Prostate gland (tissue), 2 donors: ENCODE data around the gene HLA-DQA1. TPM values are rescaled to one million over a fixed set of nuclear protein-coding genes. Genes with fewer than 3 reads are reported as not detected.

Experiments
- DNase-seq: peaks from one replicate; pipeline ENCODE4 v3.0.0-alpha.2; 2019; ENCODE audit warnings: low spot score
- H3K27ac ChIP-seq, 2 donors: fragments of 200-600 bp; sonication (generic); 2 replicates each; pipeline ENCODE4 v1.5.1; 2017 to 2019
- H3K27me3 ChIP-seq: fragments of 200-600 bp; sonication (generic); replicated peaks from 2 replicates; pipeline ENCODE4 v1.5.1; 2019; ENCODE audit not compliant: insufficient read depth
- H3K36me3 ChIP-seq, 2 donors: fragments of 200-600 bp; sonication (generic); 1 replicate in 1 of 2; 2 replicates in 1 of 2; pipeline versions ENCODE4 v1.5.1 to v1.8.1; 2017 to 2019
- H3K4me1 ChIP-seq: fragments of 200-600 bp; sonication (generic); replicated peaks from 2 replicates; pipeline ENCODE4 v1.5.1; 2019
- H3K4me3 ChIP-seq, 2 donors: fragments of 200-600 bp; sonication (generic); 2 replicates each; pipeline ENCODE4 v1.5.1; 2017 to 2019
- H3K9me3 ChIP-seq: fragments of 200-600 bp; sonication (generic); 2 replicates; pipeline ENCODE4 v1.5.1; 2017
- POLR2A ChIP-seq: fragments of 450-650 bp; IDR thresholded peaks from one replicate; pipeline ENCODE4 v1.6.1; 2016; ENCODE audit warnings: antibody characterized with exemption, mild to moderate bottlenecking
- POLR2AphosphoS5 ChIP-seq: sonication (generic); formaldehyde crosslinking; IDR thresholded peaks from one replicate; pipeline ENCODE4 v1.6.1; 2017; ENCODE audit warnings: antibody characterized with exemption
- WGBS: methylation state at CpG from one replicate; pipeline ENCODE4 v1.1.5; 2018; 5-methylcytosine and 5-hydroxymethylcytosine counted together
- intact Hi-C: fragments of 100-400 bp; cut with DNase I; formaldehyde crosslinking; loops from one replicate; pipeline ENCODE4 v1.14.2; 2022
- total RNA-seq, 2 donors: library from RNA; depleted of rRNA; stranded (reverse); fragments of >200 nt; gene quantifications; one replicate each; pipeline ENCODE4 v1.1.0, GENCODE V29; 2016
- TF ChIP-seq, protein P1 (sequence below), 4 experiments: fragments of 200-600 bp in 2 of 4; fragments of 450-650 bp in 2 of 4; sonication (generic) in 2 of 4; IDR thresholded peaks; 1 replicate in 3 of 4; 2 replicates in 1 of 4; pipeline ENCODE4 v1.5.1; 2016 to 2019; ENCODE audit warnings: antibody characterized with exemption in 4 of 4, mild to moderate bottlenecking in 2 of 4, moderate library complexity in 2 of 4

Gene HLA-DQA1
- total RNA-seq, 2 donors from 2014 or later = 2.4 to 3.7 TPM

DNA sequence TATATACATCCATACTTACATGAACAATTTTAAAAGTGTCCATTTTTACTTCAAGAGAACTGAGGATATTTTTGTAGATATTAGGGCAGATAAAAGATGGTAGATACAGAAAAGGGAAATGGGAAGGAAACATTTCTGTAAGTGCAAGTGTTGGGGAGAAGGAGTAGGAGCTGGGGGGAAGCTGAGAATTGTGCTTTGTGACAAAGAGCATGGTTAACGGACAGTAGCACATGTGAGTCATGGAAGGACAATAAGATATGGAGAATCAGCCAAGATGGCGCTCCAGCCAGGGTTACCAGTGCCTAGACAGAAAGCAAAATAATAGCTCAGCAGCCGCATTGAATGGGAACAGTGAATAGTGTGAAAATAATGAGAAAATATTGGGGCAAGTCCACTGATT is 34.8 kb upstream of the HLA-DQA1 start:
- 54% methylated on average over 3 of the region's 3 CpGs for WGBS
- intact Hi-C loops = no loop called here
- Histone ChIP-seq H3K4me1 (no peaks in the 10 kb centered on the region), H3K9me3 (no peaks in the 10 kb centered on the region), H3K4me3 (no peak overlapping the region), H3K27ac (no peak overlapping the region), H3K27me3 (no peaks in the 10 kb centered on the region), H3K36me3 (no peaks in the 10 kb centered on the region)
- no peak for TF ChIP-seq POLR2A
- TF ChIP-seq, protein P1, sequence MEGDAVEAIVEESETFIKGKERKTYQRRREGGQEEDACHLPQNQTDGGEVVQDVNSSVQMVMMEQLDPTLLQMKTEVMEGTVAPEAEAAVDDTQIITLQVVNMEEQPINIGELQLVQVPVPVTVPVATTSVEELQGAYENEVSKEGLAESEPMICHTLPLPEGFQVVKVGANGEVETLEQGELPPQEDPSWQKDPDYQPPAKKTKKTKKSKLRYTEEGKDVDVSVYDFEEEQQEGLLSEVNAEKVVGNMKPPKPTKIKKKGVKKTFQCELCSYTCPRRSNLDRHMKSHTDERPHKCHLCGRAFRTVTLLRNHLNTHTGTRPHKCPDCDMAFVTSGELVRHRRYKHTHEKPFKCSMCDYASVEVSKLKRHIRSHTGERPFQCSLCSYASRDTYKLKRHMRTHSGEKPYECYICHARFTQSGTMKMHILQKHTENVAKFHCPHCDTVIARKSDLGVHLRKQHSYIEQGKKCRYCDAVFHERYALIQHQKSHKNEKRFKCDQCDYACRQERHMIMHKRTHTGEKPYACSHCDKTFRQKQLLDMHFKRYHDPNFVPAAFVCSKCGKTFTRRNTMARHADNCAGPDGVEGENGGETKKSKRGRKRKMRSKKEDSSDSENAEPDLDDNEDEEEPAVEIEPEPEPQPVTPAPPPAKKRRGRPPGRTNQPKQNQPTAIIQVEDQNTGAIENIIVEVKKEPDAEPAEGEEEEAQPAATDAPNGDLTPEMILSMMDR (IDR thresholded peaks at IDR 0.05) = no peak
- TF ChIP-seq POLR2AphosphoS5 = no peak
- no peak for DNase-seq

DNA sequence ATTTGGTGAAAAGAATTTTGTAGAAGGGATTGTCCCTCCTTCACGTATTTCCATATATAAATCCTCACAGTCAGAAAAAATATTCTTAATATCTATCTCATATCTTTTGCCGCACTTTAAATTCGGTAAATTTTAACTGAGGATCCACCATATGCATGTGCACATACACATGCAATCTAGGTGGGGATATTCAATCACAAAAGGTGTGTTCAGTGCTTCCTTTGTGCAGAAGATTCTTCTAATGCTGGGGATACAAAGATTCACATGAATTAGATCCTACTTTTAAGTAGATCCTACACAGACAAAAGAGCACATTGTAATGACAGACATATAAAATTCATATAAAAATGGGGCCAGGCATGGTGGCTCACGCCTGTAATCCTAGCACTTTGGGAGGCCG is 34.0 kb upstream of the HLA-DQA1 start:
- intact Hi-C loops = no loop called here
- Histone ChIP-seq H3K4me3 (no peak overlapping the region), H3K9me3 (no peaks in the 10 kb centered on the region), H3K36me3 (no peaks in the 10 kb centered on the region), H3K27ac (no peak overlapping the region), H3K27me3 (no peaks in the 10 kb centered on the region), H3K4me1 (no peaks in the 10 kb centered on the region)
- TF ChIP-seq, protein P1 (IDR thresholded peaks at IDR 0.05) = no peak
- TF ChIP-seq POLR2AphosphoS5 (no peak), POLR2A (no peak)
- no peak for DNase-seq
- 68% methylated on average over 3 of the region's 5 CpGs for WGBS

DNA sequence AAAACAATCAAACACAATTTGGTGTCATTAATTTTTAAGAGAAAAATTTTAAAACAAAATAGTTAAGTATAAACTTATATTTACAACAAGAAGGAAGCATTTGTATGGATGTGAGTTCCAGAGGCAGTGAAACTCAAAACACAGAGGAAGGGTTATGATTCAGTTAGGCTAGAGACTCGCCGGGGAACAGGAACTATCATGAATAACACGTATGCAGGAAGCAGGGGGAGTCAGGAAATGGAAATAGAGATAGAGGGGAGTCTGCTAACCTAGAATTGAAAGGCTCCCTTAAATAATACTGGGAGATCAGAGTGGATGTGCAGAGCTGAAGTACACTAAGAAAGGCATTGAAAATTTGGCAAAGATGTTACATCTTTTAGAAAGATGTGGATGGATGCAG is 33.3 kb upstream of the HLA-DQA1 start:
- Histone ChIP-seq H3K4me3 (no peak overlapping the region), H3K36me3 (no peaks in the 10 kb centered on the region), H3K4me1 (no peaks in the 10 kb centered on the region), H3K27ac (no peak overlapping the region), H3K27me3 (no peaks in the 10 kb centered on the region), H3K9me3 (no peaks in the 10 kb centered on the region)
- TF ChIP-seq, protein P1 (IDR thresholded peaks at IDR 0.05) = no peak
- TF ChIP-seq POLR2AphosphoS5 = no peak
- TF ChIP-seq POLR2A = no peak
- no peak for DNase-seq
- intact Hi-C loops = no loop called here
- 8% methylated on average over 3 of the region's 3 CpGs for WGBS

DNA sequence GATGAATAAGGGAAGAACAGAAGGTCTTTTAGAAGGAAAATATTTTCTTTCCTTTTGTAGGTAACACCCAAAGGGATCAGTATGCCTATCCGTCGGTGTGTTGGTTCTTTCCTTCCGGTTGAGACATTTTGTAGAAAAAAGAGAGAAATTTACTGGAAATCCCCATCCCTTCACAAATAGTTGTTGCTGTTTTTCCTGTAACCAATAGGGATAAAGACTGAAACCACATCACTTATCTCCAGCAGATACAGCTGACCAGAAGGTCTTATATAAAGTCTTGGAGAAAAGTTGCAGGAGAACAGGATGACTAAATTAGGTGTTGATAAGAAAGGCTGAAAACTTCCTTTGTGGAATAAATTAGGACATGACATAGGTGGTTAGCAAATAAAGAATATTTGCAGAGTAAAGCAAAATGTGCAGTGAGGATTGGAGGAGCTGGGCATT is 32.8 kb upstream of the HLA-DQA1 start:
- TF ChIP-seq, protein P1 (IDR thresholded peaks at IDR 0.05) = no peak
- no peak for TF ChIP-seq POLR2A
- no peak for TF ChIP-seq POLR2AphosphoS5
- no peaks in the 10 kb centered on the region for H3K36me3 ChIP-seq
- H3K4me3 ChIP-seq = no peak overlapping the region
- no peak overlapping the region for H3K27ac ChIP-seq
- H3K9me3 ChIP-seq = no peaks in the 10 kb centered on the region
- WGBS = 0% methylated on average over 3 of the region's 3 CpGs
- no peaks in the 10 kb centered on the region for H3K27me3 ChIP-seq
- DNase-seq = no peak
- H3K4me1 ChIP-seq = no peaks in the 10 kb centered on the region
- intact Hi-C loops = no loop called here

DNA sequence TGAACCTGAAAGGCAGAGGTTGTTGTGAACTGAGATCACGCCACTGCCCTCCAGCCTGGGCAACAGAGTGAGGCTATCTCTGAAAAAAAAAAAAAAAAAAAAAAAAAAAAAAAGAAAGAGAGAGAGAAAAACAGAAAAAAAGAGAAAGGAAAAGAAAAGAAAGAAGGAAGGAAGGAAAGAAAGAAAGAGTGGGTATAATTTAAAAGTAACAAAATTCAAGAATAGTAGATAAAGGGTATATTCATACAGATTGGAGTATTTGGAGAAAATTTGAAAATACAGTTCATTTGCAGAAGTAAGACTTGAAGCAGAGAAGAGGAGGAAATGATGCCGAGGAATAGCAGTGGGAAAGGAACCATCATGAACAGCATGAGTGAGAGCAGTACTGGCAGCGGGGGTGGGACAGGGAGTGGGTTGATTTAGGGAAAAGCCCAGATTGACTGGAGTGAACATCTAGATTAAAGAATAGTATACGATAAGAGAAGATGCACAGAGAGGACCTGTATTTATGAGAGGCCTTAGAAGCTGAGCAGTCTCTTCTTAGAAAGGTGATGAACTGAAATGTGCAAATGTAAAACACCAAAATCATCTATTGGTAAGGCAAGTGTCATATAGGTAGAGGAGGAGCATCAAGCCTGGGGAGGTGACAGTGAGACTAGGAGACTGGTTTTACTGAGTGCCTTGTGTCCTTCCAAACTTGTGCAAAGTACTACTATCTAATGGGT is 29.8 kb upstream of the HLA-DQA1 start:
- H3K27me3 ChIP-seq = no peaks in the 10 kb centered on the region
- TF ChIP-seq POLR2A (no peak), POLR2AphosphoS5 (no peak)
- TF ChIP-seq, protein P1 (IDR thresholded peaks at IDR 0.05) = no peak
- 85% methylated on average over 3 of the region's 4 CpGs for WGBS
- no peaks in the 10 kb centered on the region for H3K4me1 ChIP-seq
- intact Hi-C loops = no loop called here
- no peak overlapping the region for H3K4me3 ChIP-seq
- H3K36me3 ChIP-seq = no peaks in the 10 kb centered on the region
- H3K27ac ChIP-seq = no peak overlapping the region
- no peak for DNase-seq
- H3K9me3 ChIP-seq = no peaks in the 10 kb centered on the region
